MM.1S (cell line): ENCODE results near the gene RPL6.
"Not testable (repeated sequence)": the region's sequence is repeated elsewhere in the genome, so short reads cannot be mapped to it uniquely, and the experiment has no call there.

Source experiments
- DNase-seq: peaks from one replicate; pipeline ENCODE4 v3.0.0-alpha.2; 2015
- H2AFZ ChIP-seq: fragments of 300-600 bp; sonication (generic); 2 replicates; pipeline ENCODE4 v1.6.0; 2016; ENCODE audit warnings: antibody characterized with exemption, low read length
- H3F3A ChIP-seq: fragments of 300-600 bp; sonication (generic); 2 replicates; pipeline ENCODE4 v1.6.1; 2016; ENCODE audit warnings: mild to moderate bottlenecking, antibody characterized with exemption, low read length, moderate library complexity, mixed read lengths; ENCODE audit not compliant: insufficient read depth
- H3K27ac ChIP-seq: fragments of 300-600 bp; sonication (generic); 2 replicates; pipeline ENCODE4 v1.5.1; 2016; ENCODE audit warnings: mild to moderate bottlenecking, low read length
- H3K27me3 ChIP-seq: fragments of 300-600 bp; sonication (generic); replicated peaks from 2 replicates; pipeline ENCODE4 v1.6.0; 2016; ENCODE audit warnings: low read length; ENCODE audit not compliant: insufficient read depth
- H3K36me3 ChIP-seq: fragments of 300-600 bp; sonication (generic); replicated peaks from 2 replicates; pipeline ENCODE4 v1.6.1; 2016; ENCODE audit warnings: mild to moderate bottlenecking, low read length, mixed read lengths; ENCODE audit not compliant: insufficient read depth
- H3K4me1 ChIP-seq: fragments of 300-600 bp; sonication (generic); 2 replicates; pipeline ENCODE4 v1.6.1; 2016; ENCODE audit warnings: low read length, mixed read lengths
- H3K4me2 ChIP-seq: fragments of 300-600 bp; sonication (generic); 2 replicates; pipeline ENCODE4 v1.6.0; 2016; ENCODE audit warnings: low read depth, low read length
- H3K4me3 ChIP-seq: fragments of 300-600 bp; sonication (generic); 2 replicates; pipeline ENCODE4 v1.5.1; 2016; ENCODE audit warnings: low read length, mixed read lengths
- H3K79me2 ChIP-seq: fragments of 300-600 bp; sonication (generic); 2 replicates; pipeline ENCODE4 v1.6.1; 2016; ENCODE audit warnings: mixed run types, low read length, mixed read lengths
- H3K9ac ChIP-seq: fragments of 300-600 bp; sonication (generic); 2 replicates; pipeline ENCODE4 v1.6.1; 2016; ENCODE audit warnings: low read length, mixed read lengths
- H3K9me2 ChIP-seq: fragments of 300-600 bp; sonication (generic); replicated peaks from 2 replicates; pipeline ENCODE4 v1.6.1; 2016; ENCODE audit warnings: mild to moderate bottlenecking, low read length, mixed read lengths; ENCODE audit not compliant: insufficient read depth
- H3K9me3 ChIP-seq: fragments of 300-600 bp; sonication (generic); replicated peaks from 2 replicates; pipeline ENCODE4 v1.6.1; 2016; ENCODE audit warnings: mild to moderate bottlenecking, low read length, mixed read lengths; ENCODE audit not compliant: insufficient read depth
- H4K20me1 ChIP-seq: fragments of 300-600 bp; sonication (generic); 2 replicates; pipeline ENCODE4 v1.6.1; 2016; ENCODE audit warnings: mild to moderate bottlenecking, low read length, moderate library complexity, mixed read lengths; ENCODE audit not compliant: insufficient read depth
- EZH2 ChIP-seq: fragments of 300-600 bp; sonication (generic); optimal IDR thresholded peaks from 2 replicates; pipeline ENCODE3; 2017; ENCODE audit warnings: low read depth, mild to moderate bottlenecking, antibody characterized with exemption, low read length, mixed read lengths
- EZH2phosphoT487 ChIP-seq: fragments of 300-600 bp; sonication (generic); IDR thresholded peaks from 2 replicates; pipeline ENCODE4 v1.6.1; 2018; ENCODE audit warnings: antibody characterized with exemption, low read length
- TF ChIP-seq, protein P1 (sequence below): fragments of 300-600 bp; sonication (generic); IDR thresholded peaks from 2 replicates; pipeline ENCODE4 v1.5.1; 2016; ENCODE audit warnings: antibody characterized with exemption, low read length, mixed read lengths

The RPL6 gene

DNA sequence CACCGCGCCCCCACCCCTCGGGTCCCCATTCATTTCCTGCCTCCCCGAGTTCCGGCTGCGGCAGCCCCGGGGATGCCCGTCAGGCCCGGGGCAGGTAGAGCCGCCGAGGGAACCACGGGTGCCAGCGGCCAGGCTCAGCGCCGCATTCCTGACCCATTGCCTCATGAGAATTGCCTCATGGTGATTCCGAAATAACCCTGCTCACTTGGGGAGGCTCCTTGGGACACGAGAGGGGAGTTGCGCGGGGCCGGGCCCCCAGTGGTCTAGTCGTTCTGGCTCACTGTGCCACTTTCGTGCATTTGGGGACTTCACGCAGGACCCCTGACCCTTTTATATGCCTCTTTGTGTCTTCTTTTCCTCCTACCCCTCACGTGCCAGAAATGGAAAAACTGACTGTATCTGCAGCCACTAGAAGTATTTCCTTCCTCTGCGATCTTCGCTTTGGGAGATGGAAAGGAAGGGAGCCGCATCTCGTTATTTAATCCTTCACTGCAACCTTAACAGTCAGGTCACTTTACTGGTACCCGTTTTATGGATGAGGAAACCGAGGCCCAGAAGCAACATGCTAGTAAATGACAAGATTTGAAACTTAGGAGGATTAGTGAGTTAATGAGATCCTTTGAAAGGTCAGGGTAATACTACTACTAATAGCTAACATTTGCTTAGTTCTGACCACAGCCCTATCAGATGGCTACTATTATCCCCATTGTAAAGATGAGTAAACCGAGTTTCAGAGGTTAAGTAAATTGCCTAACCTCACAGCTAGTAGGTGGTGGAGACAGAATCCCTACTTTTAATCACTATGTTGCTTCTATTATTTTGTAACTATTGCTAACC is 10.1 kb upstream of the RPL6 start:
- 0 out of 2 replicates have a peak overlapping the region, but pooled peaks have one; percentile 31 for H2AFZ ChIP-seq
- no peaks in the 10 kb centered on the region for H3F3A ChIP-seq
- H3K4me2 ChIP-seq = peak overlapping the region; percentile 58
- H3K27ac ChIP-seq = peak overlapping the region; percentile 63; the same call in 1 of the 2 replicates
- H3K9ac ChIP-seq = peak overlapping the region; percentile 85
- 0 out of 2 replicates have a peak, but pooled peaks cover 3% of the 10 kb centered on the region for H3K4me1 ChIP-seq
- H3K27me3 ChIP-seq = no peaks in the 10 kb centered on the region
- peaks cover 53% of the 10 kb centered on the region for H3K79me2 ChIP-seq
- H4K20me1 ChIP-seq = no peaks in the 10 kb centered on the region
- no peaks in the 10 kb centered on the region for H3K9me3 ChIP-seq
- no peaks in the 10 kb centered on the region for H3K36me3 ChIP-seq
- no peaks in the 10 kb centered on the region for H3K9me2 ChIP-seq
- H3K4me3 ChIP-seq = peak overlapping the region; percentile 86
- TF ChIP-seq EZH2phosphoT487 (no peak), EZH2 (no peak)
- TF ChIP-seq, protein P1, sequence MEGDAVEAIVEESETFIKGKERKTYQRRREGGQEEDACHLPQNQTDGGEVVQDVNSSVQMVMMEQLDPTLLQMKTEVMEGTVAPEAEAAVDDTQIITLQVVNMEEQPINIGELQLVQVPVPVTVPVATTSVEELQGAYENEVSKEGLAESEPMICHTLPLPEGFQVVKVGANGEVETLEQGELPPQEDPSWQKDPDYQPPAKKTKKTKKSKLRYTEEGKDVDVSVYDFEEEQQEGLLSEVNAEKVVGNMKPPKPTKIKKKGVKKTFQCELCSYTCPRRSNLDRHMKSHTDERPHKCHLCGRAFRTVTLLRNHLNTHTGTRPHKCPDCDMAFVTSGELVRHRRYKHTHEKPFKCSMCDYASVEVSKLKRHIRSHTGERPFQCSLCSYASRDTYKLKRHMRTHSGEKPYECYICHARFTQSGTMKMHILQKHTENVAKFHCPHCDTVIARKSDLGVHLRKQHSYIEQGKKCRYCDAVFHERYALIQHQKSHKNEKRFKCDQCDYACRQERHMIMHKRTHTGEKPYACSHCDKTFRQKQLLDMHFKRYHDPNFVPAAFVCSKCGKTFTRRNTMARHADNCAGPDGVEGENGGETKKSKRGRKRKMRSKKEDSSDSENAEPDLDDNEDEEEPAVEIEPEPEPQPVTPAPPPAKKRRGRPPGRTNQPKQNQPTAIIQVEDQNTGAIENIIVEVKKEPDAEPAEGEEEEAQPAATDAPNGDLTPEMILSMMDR = no peak
- DNase-seq = peak; percentile 19

DNA sequence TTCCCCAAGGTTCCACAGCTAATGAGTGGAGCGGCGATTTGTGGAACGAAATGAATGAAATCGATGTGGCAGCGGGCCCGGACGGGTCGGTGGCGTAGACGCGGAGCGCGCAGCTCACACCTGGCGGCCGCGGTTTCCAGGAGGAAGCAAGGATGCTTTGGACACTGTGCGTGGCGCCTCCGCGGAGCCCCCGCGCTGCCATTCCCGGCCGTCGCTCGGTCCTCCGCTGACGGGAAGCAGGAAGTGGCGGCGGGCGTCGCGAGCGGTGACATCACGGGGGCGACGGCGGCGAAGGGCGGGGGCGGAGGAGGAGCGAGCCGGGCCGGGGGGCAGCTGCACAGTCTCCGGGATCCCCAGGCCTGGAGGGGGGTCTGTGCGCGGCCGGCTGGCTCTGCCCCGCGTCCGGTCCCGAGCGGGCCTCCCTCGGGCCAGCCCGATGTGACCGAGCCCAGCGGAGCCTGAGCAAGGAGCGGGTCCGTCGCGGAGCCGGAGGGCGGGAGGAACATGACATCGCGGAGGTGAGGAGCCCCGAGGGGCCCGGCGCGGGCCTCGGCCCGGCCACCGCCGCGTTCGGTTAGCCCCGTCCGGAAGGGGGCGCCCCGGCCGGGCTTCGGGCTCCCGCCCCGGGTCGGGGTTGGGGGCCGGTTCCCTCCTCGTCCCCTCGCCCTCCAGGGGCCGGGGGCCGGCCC is 9.3 kb upstream of the RPL6 start, which contains the start of gene PTPN11:
Gene PTPN11 (plus strand): TSS at position 340 of the 689 bp plus-strand sequence. CDS start 165 bp downstream, at position 505.
- Histone ChIP-seq H3K9ac (peak within 1 kb of the TSS; percentile 85), H3K79me2 (peaks cover 45% of the 10 kb centered on the region), H3K4me2 (peak within 1 kb of the TSS; percentile 58), H3F3A (no peaks in the 10 kb centered on the region), H3K36me3 (no peaks in the 10 kb centered on the region), H3K4me1 (0 out of 2 replicates have a peak, but pooled peaks cover 3% of the 10 kb centered on the region), H3K9me2 (no peaks in the 10 kb centered on the region), H4K20me1 (no peaks in the 10 kb centered on the region), H3K9me3 (no peaks in the 10 kb centered on the region), H3K27me3 (no peaks in the 10 kb centered on the region), H3K4me3 (peak within 1 kb of the TSS; percentile 86), H2AFZ (peak within 1 kb of the TSS; percentile 88), H3K27ac (peak within 1 kb of the TSS; percentile 63; the same call in 1 of the 2 replicates)
- TF ChIP-seq EZH2 (no peak), EZH2phosphoT487 (no peak)
- TF ChIP-seq, protein P1 = peak; percentile 21
- peak; percentile 67 for DNase-seq

DNA sequence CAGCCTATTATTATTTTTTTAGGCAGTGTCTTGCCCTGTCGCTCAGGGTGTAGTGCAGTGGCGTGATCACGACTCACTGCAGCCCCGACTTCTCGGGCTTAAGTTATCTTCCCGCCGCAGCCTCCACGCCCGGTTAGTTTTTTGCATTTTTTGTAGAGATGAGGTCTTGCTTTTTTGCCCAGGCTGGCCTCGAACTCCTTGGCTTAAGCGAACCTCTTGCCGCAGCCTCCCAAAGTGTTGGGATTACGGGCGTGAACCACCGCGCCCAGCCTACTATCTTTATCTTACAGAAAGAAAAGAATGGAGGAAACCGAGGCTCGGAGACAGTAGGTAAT is 8.8 kb upstream of the RPL6 start:
- TF ChIP-seq, protein P1 = no peak
- TF ChIP-seq EZH2phosphoT487 (no peak), EZH2 (no peak)
- Histone ChIP-seq H3K27ac (peak overlapping the region; percentile 63; the same call in 1 of the 2 replicates), H3K4me1 (0 out of 2 replicates have a peak, but pooled peaks cover 3% of the 10 kb centered on the region), H3K9ac (peak overlapping the region; percentile 85), H3F3A (no peaks in the 10 kb centered on the region), H3K27me3 (no peaks in the 10 kb centered on the region), H3K9me3 (no peaks in the 10 kb centered on the region), H2AFZ (peak overlapping the region; percentile 88), H3K9me2 (no peaks in the 10 kb centered on the region), H3K36me3 (no peaks in the 10 kb centered on the region), H3K4me2 (peak overlapping the region; percentile 52; the same call in 1 of the 2 replicates), H3K79me2 (peaks cover 40% of the 10 kb centered on the region), H3K4me3 (peak overlapping the region; percentile 86), H4K20me1 (no peaks in the 10 kb centered on the region)
- DNase-seq = peak; percentile 7

DNA sequence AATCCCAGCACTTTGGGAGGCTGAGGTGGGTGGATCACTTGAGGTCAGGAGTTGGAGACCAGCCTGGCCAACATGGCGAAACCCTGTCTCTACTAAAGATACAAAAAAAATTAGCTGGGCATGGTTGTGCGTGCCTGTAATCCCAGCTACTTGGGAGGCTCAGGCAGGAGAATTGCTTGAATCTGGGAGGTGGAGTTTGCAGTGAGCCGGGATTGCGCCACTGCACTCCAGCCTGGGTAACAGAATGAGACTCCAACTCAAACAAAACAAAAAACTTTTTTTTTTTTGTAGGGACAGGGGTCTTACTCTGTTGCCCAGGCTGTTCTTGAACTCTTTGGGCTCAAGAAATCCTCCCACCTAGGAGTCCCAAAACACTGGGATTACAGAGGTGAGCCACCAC is 6.1 kb upstream of the RPL6 start:
- DNase-seq, H3K4me3 ChIP-seq, H3K9me2 ChIP-seq, H3F3A ChIP-seq, H3K9me3 ChIP-seq, H4K20me1 ChIP-seq, H3K9ac ChIP-seq, H3K27me3 ChIP-seq, H3K27ac ChIP-seq, H3K4me2 ChIP-seq, H3K4me1 ChIP-seq, H3K36me3 ChIP-seq, H2AFZ ChIP-seq: not testable (repeated sequence)
- peaks cover 13% of the 10 kb centered on the region for H3K79me2 ChIP-seq
